ENCODE measurements around the gene MCM9. TPM values are rescaled to one million over a fixed set of nuclear protein-coding genes. Genes with fewer than 3 reads are reported as not detected.

The MCM9 gene
- total RNA-seq, 1 donor from 2014 or later = 17.6 TPM

DNA sequence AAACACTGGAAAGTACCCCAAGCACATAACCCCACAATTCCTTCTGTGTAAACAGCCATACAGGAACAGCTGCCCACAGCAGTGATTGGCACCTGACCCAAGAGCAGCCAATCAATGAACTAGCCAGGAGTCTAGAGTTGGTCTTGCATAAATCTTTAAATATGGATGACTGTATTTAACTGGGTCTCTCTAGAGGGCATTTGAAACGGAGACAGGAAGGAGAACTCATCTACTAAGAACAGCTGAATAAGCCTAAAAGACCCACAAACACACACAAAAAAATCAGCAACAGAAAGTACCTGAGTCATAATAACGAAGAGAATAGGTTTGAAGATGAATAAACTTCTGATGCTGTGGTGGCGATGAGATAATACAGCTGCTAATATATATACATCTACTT, 90.0 kb downstream of the MCM9 start:
- no peak for DNase-seq (ENCODE audit: low spot score in 2 of 2, unreplicated experiment in 2 of 2)
- Mint-ChIP-seq H3K36me3 (peaks cover 14% of the 10 kb centered on the region), H3K9me3 (peaks cover 5% of the 10 kb centered on the region), H3K4me1 (no peaks in the 10 kb centered on the region), H3K27ac (no peak overlapping the region), H3K27me3 (ENCODE audit: low read depth) (no peaks in the 10 kb centered on the region), H3K4me3 (no peak overlapping the region)
- no peak for TF ChIP-seq CTCF (IDR thresholded peaks at IDR 0.05; ENCODE audit: unreplicated experiment)

DNA sequence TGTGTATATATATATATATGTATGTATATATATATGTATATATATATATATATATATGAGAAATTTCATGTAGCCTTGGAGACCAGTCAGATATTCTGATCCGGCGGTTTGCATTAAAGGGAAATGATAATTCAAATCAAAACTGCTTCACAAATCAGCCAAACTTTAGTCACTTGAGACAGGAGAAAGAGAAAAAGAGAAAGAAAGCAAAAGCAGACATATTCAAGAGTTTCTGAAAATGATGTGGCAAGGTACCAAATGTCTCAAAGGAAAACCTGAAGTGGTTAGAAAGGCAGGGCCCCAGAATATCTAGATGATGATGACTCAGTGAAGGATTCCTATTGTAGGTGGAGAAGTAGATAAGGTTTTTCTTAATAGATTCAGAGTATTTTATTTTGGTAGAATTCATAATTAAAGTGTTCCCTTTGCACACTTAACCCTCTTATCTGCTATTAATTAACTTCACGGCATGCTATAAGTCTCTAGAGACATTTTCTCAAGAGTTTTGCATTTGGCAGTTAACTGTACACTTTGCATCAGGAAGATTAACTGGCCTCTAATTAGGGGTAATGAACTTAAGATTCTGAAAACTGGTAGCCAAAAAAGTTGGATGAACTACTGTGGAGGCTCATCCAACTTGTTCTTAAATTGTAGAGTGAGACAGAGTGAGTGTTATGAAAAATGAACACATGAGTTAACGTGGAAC, 91.1 kb downstream of the MCM9 start:
- no peak for TF ChIP-seq CTCF (IDR thresholded peaks at IDR 0.05; ENCODE audit: unreplicated experiment)
- peaks cover 24% of the 10 kb centered on the region for H3K36me3 Mint-ChIP-seq
- no peaks in the 10 kb centered on the region for H3K27me3 Mint-ChIP-seq (ENCODE audit: low read depth)
- no peak overlapping the region for H3K4me3 Mint-ChIP-seq
- H3K4me1 Mint-ChIP-seq = no peaks in the 10 kb centered on the region
- peaks cover 9% of the 10 kb centered on the region for H3K9me3 Mint-ChIP-seq
- H3K27ac Mint-ChIP-seq = no peak overlapping the region
- DNase-seq (ENCODE audit: low spot score in 2 of 2, unreplicated experiment in 2 of 2) = no peak

DNA sequence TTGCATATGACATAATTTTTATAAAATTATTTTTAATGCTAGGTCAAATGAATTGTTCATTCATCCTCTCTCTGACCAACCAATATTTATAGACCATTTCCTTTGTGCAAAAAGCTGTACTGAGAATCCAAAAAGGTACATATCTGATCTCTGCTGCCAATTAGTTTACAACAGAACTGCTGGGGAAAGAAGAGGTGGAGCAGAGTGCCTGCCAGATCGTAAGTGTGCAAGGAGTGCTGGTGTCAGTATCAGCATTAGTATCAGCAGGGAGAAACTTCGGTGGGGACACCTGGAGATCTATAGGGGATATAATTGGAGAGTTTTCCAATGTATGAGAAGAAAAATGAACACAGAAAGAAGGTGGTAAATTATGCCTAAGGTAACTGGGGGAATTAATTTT, 104.3 kb downstream of the MCM9 start:
- DNase-seq (ENCODE audit: low spot score in 2 of 2, unreplicated experiment in 2 of 2) = no peak
- H3K27ac Mint-ChIP-seq = no peak overlapping the region
- no peaks in the 10 kb centered on the region for H3K27me3 Mint-ChIP-seq (ENCODE audit: low read depth)
- H3K4me3 Mint-ChIP-seq = no peak overlapping the region
- no peak for TF ChIP-seq CTCF (IDR thresholded peaks at IDR 0.05; ENCODE audit: unreplicated experiment)
- H3K36me3 Mint-ChIP-seq = peaks cover 10% of the 10 kb centered on the region
- no peaks in the 10 kb centered on the region for H3K4me1 Mint-ChIP-seq
- peaks cover 18% of the 10 kb centered on the region for H3K9me3 Mint-ChIP-seq

DNA sequence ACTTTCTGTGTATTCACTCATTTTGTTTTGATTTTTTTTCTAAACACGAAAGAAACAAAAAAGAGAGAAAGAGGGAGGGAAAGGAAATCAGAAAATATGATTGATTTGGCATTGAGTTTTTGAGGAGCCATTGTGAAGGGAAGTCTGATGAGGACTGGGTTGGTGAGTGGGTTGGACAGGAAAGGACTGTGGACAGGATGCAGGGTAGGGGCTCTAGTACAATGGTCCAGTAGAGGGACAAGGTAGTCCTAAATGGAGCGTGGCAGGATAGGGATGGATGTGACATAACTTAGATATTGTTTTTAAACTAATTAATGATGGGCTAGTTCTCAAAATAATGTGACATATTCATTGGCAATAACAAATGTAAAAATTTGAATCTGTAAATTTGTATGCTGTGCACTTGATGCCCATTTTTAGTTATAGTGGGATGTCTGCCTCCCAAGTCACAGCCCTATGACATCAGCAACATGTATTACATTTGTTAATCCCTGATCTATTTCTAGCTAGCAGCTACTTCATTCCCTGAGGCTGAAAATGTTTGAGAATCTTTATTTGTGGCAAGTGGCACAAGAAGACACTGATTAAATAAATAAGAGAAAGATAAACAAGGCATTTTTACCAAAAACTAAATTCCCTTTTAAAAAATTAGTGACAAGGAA, 105.0 kb downstream of the MCM9 start:
- Mint-ChIP-seq H3K4me1 (no peaks in the 10 kb centered on the region), H3K9me3 (peaks cover 10% of the 10 kb centered on the region), H3K36me3 (peaks cover 18% of the 10 kb centered on the region), H3K27ac (no peak overlapping the region), H3K4me3 (no peak overlapping the region), H3K27me3 (ENCODE audit: low read depth) (no peaks in the 10 kb centered on the region)
- TF ChIP-seq CTCF (IDR thresholded peaks at IDR 0.05; ENCODE audit: unreplicated experiment) = no peak
- no peak for DNase-seq (ENCODE audit: low spot score in 2 of 2, unreplicated experiment in 2 of 2)

GRCh38 chr6:118826096-118826495, 108.9 kb downstream of the MCM9 start:
- TF ChIP-seq CTCF (IDR thresholded peaks at IDR 0.05; ENCODE audit: unreplicated experiment) = no peak
- no peak overlapping the region for H3K4me3 Mint-ChIP-seq
- DNase-seq (ENCODE audit: low spot score in 2 of 2, unreplicated experiment in 2 of 2) = no peak
- H3K4me1 Mint-ChIP-seq = peaks cover 7% of the 10 kb centered on the region
- peaks cover 8% of the 10 kb centered on the region for H3K9me3 Mint-ChIP-seq
- H3K27me3 Mint-ChIP-seq (ENCODE audit: low read depth) = no peaks in the 10 kb centered on the region
- peaks cover 42% of the 10 kb centered on the region for H3K36me3 Mint-ChIP-seq
- H3K27ac Mint-ChIP-seq = no peak overlapping the region
